Esophagus squamous epithelium (tissue), 5 donors: ENCODE results near the gene TTC16. TPM values are rescaled to one million over a fixed set of nuclear protein-coding genes. Genes with fewer than 3 reads are reported as not detected.

Experiments used
- DNase-seq: peaks from one replicate; lab custom pipeline; 2025; lab: John Stamatoyannopoulos, UW
- H3K27ac ChIP-seq, 4 donors: fragments of 200-600 bp; sonication (generic); one replicate each; pipeline ENCODE4 v1.5.1; 2016 to 2019; ENCODE audit warnings: mild to moderate bottlenecking in 1 of 4
- H3K27me3 ChIP-seq, 4 donors: fragments of 200-600 bp; sonication (generic); 1 replicate in 3 of 4; 2 replicates in 1 of 4; pipeline versions ENCODE4 v1.5.1 to v1.6.0; 2017 to 2021; ENCODE audit warnings: antibody characterized with exemption in 1 of 4
- H3K36me3 ChIP-seq, 3 donors: fragments of 200-600 bp; sonication (generic); one replicate each; pipeline ENCODE4 v1.5.1; 2016 to 2019
- H3K4me1 ChIP-seq, 3 donors: fragments of 200-600 bp; sonication (generic); one replicate each; pipeline ENCODE4 v1.5.1; 2017 to 2019
- H3K4me3 ChIP-seq, 4 donors: fragments of 200-600 bp; sonication (generic); 1 replicate in 3 of 4; 2 replicates in 1 of 4; pipeline ENCODE4 v1.5.1; 2016 to 2019; ENCODE audit warnings: mild to moderate bottlenecking in 2 of 4, moderate library complexity in 1 of 4
- H3K9me3 ChIP-seq, 3 donors: fragments of 200-600 bp; sonication (generic); one replicate each; pipeline ENCODE4 v1.5.1; 2016 to 2019
- CTCF ChIP-seq, 6 experiments: fragments of 450-650 bp in 4 of 6; fragments of 200-600 bp in 2 of 6; sonication (generic) in 2 of 6; IDR thresholded peaks; one replicate each; pipeline ENCODE4 v1.5.1; 2016 to 2019; ENCODE audit warnings: antibody characterized with exemption in 6 of 6, mild to moderate bottlenecking in 4 of 6, moderate library complexity in 4 of 6
- POLR2A ChIP-seq, 4 donors: fragments of 450-650 bp; IDR thresholded peaks; one replicate each; pipeline ENCODE4 v1.6.1; 2017; ENCODE audit warnings: antibody characterized with exemption in 4 of 4, mild to moderate bottlenecking in 4 of 4, moderate library complexity in 3 of 4
- WGBS, 2 donors: methylation state at CpG; one replicate each; pipeline ENCODE4 v1.1.5; 2018; 5-methylcytosine and 5-hydroxymethylcytosine counted together
- intact Hi-C: fragments of 100-400 bp; cut with DNase I; formaldehyde crosslinking; loops from one replicate; pipeline ENCODE4 v1.15.0; 2022
- total RNA-seq, 4 donors: library from RNA; depleted of rRNA; stranded (reverse); fragments of >200 nt; gene quantifications; one replicate each; pipeline ENCODE4 v1.1.0, GENCODE V29; 2016
- donor health status: DM: yes; HTN: yes; CAD: no.

TTC16 gene
- total RNA-seq, 4 donors from 2014 or later, result under 0.01 to 0.23 TPM; not detected in 2

DNA sequence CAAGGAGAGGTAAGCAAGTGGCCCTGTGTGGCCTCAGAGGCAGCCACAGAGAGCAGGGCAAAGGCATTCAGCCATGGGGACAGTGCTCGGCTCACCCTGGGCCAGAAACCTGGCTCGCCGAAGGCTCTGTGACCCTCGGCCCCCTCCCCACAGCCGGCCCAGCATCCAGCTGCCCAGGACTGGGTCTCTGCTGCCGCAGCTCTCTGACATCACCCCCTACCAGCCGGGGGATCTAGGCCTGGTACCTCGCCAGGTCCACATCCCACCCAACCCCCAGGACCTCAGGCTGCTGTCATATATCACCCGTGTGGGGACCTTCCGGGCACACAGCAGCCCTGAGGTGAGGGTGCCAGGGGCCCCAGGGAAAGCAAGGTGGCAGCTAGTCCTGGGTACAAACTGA lies 3.0 kb upstream of the TTC16 start:
- TF ChIP-seq POLR2A (IDR thresholded peaks at IDR 0.05), result no peak
- no peak for TF ChIP-seq CTCF (IDR thresholded peaks at IDR 0.05)
- no CpG with 5 or more reads among the region's 10 CpGs for WGBS, 2 donors
- H3K9me3 ChIP-seq, result no peaks in the 10 kb centered on the region
- peaks cover 11 to 23% (median 11%) of the 10 kb centered on the region in 3 donors for H3K4me1 ChIP-seq
- H3K4me3 ChIP-seq, result no peak overlapping the region
- DNase-seq, result no peak
- intact Hi-C loops, result no loop called here
- H3K27me3 ChIP-seq, result no peaks in the 10 kb centered on the region
- no peak overlapping the region for H3K27ac ChIP-seq
- no peaks in the 10 kb centered on the region for H3K36me3 ChIP-seq

DNA sequence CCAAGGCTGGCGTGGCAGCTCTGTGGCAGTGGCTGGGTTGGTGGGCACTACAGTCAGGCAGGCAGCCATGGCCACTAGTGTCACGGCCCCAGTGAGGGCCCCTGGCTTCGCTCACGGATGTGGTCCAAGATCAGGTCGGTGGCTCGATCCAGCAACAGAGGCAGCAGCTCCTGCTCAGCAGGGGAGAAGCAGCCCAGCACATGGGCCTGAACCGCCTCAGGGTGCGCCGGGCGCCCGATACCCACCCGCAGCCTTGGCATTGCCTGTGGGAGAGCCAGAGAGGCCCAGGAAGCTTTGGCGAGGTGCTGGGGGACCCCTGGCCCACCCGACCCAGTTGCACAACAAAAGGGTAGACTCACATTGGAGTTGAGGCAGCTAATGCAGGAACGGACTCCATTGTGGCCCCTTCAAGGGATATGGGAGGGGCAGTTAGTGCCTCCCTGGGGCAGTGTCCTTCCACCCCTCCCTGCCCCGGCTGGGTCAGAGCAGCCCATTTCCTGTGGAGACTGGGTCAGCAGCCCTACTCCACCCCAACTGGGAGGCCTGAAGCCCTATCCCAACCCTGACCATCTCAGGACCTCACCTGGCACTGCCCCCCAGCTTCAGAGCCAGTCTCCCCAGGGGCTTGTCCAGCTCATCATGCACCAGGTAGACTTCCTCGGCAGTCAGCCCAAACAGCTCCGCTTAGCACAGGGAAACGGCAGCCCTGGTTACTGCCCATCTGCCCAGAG lies 1.7 kb upstream of the TTC16 start:
- Histone ChIP-seq H3K9me3 (no peaks in the 10 kb centered on the region), H3K4me1 (peaks cover 11 to 23% (median 11%) of the 10 kb centered on the region in 3 donors), H3K36me3 (no peaks in the 10 kb centered on the region), H3K27me3 (no peaks in the 10 kb centered on the region), H3K27ac (no peak overlapping the region), H3K4me3 (peak overlapping the region; percentile 42 to 81 (median 76))
- intact Hi-C loops, result no loop called here
- no peak for DNase-seq
- WGBS, 2 donors, result 82 to 91% methylated on average over 5 to 6 of the region's 19 CpGs
- TF ChIP-seq POLR2A (IDR thresholded peaks at IDR 0.05), result no peak
- TF ChIP-seq CTCF (IDR thresholded peaks at IDR 0.05), result no peak

- peak overlapping the region; percentile 42 to 81 (median 76) for H3K4me3 ChIP-seq
- H3K9me3 ChIP-seq, result no peaks in the 10 kb centered on the region
- TF ChIP-seq POLR2A (IDR thresholded peaks at IDR 0.05) (no peak), CTCF (IDR thresholded peaks at IDR 0.05) (no peak)
- H3K27ac ChIP-seq, result peak overlapping the region; percentile 77 to 93 (median 84)
- 0% methylated on average over 3 of the region's 44 CpGs; no CpG with 5 or more reads in 1 of the 2 donors for WGBS, 2 donors
- peaks cover 11 to 23% (median 11%) of the 10 kb centered on the region in 3 donors for H3K4me1 ChIP-seq
- H3K27me3 ChIP-seq, result no peaks in the 10 kb centered on the region
- intact Hi-C loops, result no loop called here
- no peak for DNase-seq
- H3K36me3 ChIP-seq, result no peaks in the 10 kb centered on the region
Measured at GRCh38 chr9:127714951-127715469, 869 bp upstream of the TTC16 start.

GRCh38 chr9:127716412-127716811 lies 533 bp downstream of the TTC16 start:
- Histone ChIP-seq H3K4me3 (peak overlapping the region in 3 of 4 donors; percentile 73 to 81 (median 78)), H3K27ac (peak overlapping the region in 2 of 4 donors; percentile 82 to 93), H3K9me3 (no peaks in the 10 kb centered on the region), H3K27me3 (no peaks in the 10 kb centered on the region), H3K4me1 (peaks cover 11 to 29% (median 11%) of the 10 kb centered on the region in 3 donors), H3K36me3 (no peaks in the 10 kb centered on the region)
- TF ChIP-seq POLR2A (IDR thresholded peaks at IDR 0.05), result no peak
- TF ChIP-seq CTCF (IDR thresholded peaks at IDR 0.05), result no peak
- intact Hi-C loops, result no loop called here
- DNase-seq, result no peak
- WGBS, 2 donors, result 68 to 100% methylated on average over 1 to 6 of the region's 9 CpGs

- WGBS, 2 donors, result 73 to 84% methylated on average over 5 of the region's 5 CpGs
- intact Hi-C loops, result no loop called here
- Histone ChIP-seq H3K36me3 (no peaks in the 10 kb centered on the region), H3K4me3 (no peak overlapping the region), H3K27ac (no peak overlapping the region), H3K4me1 (peaks cover 11 to 36% (median 11%) of the 10 kb centered on the region in 3 donors), H3K27me3 (no peaks in the 10 kb centered on the region), H3K9me3 (no peaks in the 10 kb centered on the region)
- TF ChIP-seq POLR2A (IDR thresholded peaks at IDR 0.05) (no peak), CTCF (IDR thresholded peaks at IDR 0.05) (no peak)
- no peak for DNase-seq
Measured at GRCh38 chr9:127717766-127718165, 1.9 kb downstream of the TTC16 start.
